IMR-90 (cell line): Measurements from ENCODE around the gene ESR2. TPM values are rescaled to one million over a fixed set of nuclear protein-coding genes. Genes with fewer than 3 reads are reported as not detected.

Experiments
- ATAC-seq: fragments of 200-7000 bp; cut with Tn5 transposase; 2 replicates; pipeline ENCODE4 v1.9.1; 2020; ENCODE audit warnings: low read depth, mild to moderate bottlenecking, moderate library complexity
- BruUV-seq: library from RNA; stranded (reverse); fragments of 400-500 nt; replicated peaks from 2 replicates; lab custom pipeline; 2021; lab: Mats Ljungman, UMichigan
- CTCF ChIA-PET: fragments of 300-600 bp; formaldehyde crosslinking; extraction: SDS; loops from one replicate; lab custom pipeline; 2021; ENCODE audit warnings: antibody characterized with exemption; lab: Yijun Ruan, JAX
- POLR2A ChIA-PET: fragments of 300-600 bp; sonication (Branson Sonifier 250); formaldehyde crosslinking; loops from one replicate; lab custom pipeline; 2022; ENCODE audit warnings: antibody characterized with exemption; ENCODE audit not compliant: unreplicated experiment; lab: Charles Lee
- DNase-seq: peaks from one replicate; pipeline ENCODE4 v3.0.0; 2013
- H2AFZ ChIP-seq: replicated peaks from 2 replicates; pipeline ENCODE3; 2013; ENCODE audit warnings: low read length, mild to moderate bottlenecking; ENCODE audit not compliant: poor library complexity
- H2AK5ac ChIP-seq: 2 replicates; pipeline ENCODE4 v1.6.1; 2013; ENCODE audit warnings: low read depth, low read length, inconsistent platforms
- H2AK9ac ChIP-seq: replicated peaks from 2 replicates; pipeline ENCODE3; 2013; ENCODE audit warnings: mild to moderate bottlenecking, low read depth, low read length, moderate library complexity; ENCODE audit not compliant: poor library complexity
- H2BK120ac ChIP-seq: 2 replicates; pipeline ENCODE4 v1.6.1; 2013; ENCODE audit warnings: low read depth, low read length, inconsistent platforms
- H2BK15ac ChIP-seq: 3 replicates; pipeline ENCODE4 v1.6.1; 2013; ENCODE audit warnings: low read depth, low read length, inconsistent platforms
- H2BK20ac ChIP-seq: 2 replicates; pipeline ENCODE4 v1.6.1; 2013; ENCODE audit warnings: low read depth, mild to moderate bottlenecking, inconsistent platforms, low read length, moderate library complexity
- H2BK5ac ChIP-seq: 2 replicates; pipeline ENCODE4 v1.6.1; 2013; ENCODE audit warnings: mild to moderate bottlenecking, low read depth, low read length, inconsistent platforms; ENCODE audit not compliant: poor library complexity, severe bottlenecking
- H3K14ac ChIP-seq: replicated peaks from 2 replicates; pipeline ENCODE4 v1.6.1; 2013; ENCODE audit warnings: low read depth, low read length, inconsistent platforms
- H3K18ac ChIP-seq: 2 replicates; pipeline ENCODE4 v1.6.1; 2013; ENCODE audit warnings: low read depth, low read length, control low read depth
- H3K23ac ChIP-seq: 2 replicates; pipeline ENCODE4 v1.6.1; 2013; ENCODE audit warnings: low read depth, low read length, inconsistent platforms
- H3K27ac ChIP-seq: 2 replicates; pipeline ENCODE4 v1.5.1; 2013; ENCODE audit warnings: mild to moderate bottlenecking, control low read depth, low read length; ENCODE audit not compliant: insufficient read depth
- H3K27me3 ChIP-seq: 2 replicates; pipeline ENCODE4 v1.6.1; 2013; ENCODE audit warnings: low read length; ENCODE audit not compliant: control insufficient read depth, insufficient read depth
- H3K36me3 ChIP-seq: 2 replicates; pipeline ENCODE4 v1.6.1; 2013; ENCODE audit warnings: low read length, mixed read lengths; ENCODE audit not compliant: control insufficient read depth, insufficient read depth
- H3K4ac ChIP-seq: 2 replicates; pipeline ENCODE4 v1.6.1; 2013; ENCODE audit warnings: low read depth, low read length, inconsistent platforms
- H3K4me1 ChIP-seq: 2 replicates; pipeline ENCODE4 v1.6.1; 2013; ENCODE audit warnings: low read length, mixed read lengths; ENCODE audit not compliant: control insufficient read depth, insufficient read depth
- H3K4me2 ChIP-seq: 2 replicates; pipeline ENCODE4 v1.6.1; 2013; ENCODE audit warnings: low read depth, mild to moderate bottlenecking, control low read depth, low read length, moderate library complexity
- H3K4me3 ChIP-seq: 2 replicates; pipeline ENCODE4 v1.5.1; 2013; ENCODE audit warnings: low read depth, mild to moderate bottlenecking, control low read depth, low read length, moderate library complexity; ENCODE audit not compliant: insufficient read depth
- H3K56ac ChIP-seq: 2 replicates; pipeline ENCODE4 v1.6.1; 2013; ENCODE audit warnings: low read length, inconsistent platforms; ENCODE audit not compliant: insufficient read depth; ENCODE audit errors: extremely low read depth
- H3K79me1 ChIP-seq, 2 experiments: 2 replicates each; pipeline ENCODE4 v1.6.1; 2013; ENCODE audit warnings: low read length in 2 of 2, inconsistent platforms in 1 of 2, low read depth in 1 of 2
- H3K9ac ChIP-seq: 2 replicates; pipeline ENCODE4 v1.6.1; 2013; ENCODE audit warnings: low read depth, low read length, control low read depth
- H3K9me1 ChIP-seq: 2 replicates; pipeline ENCODE4 v1.6.1; 2013; ENCODE audit warnings: low read length, inconsistent platforms; ENCODE audit not compliant: insufficient read depth
- H3K9me3 ChIP-seq: 2 replicates; pipeline ENCODE4 v1.6.1; 2013; ENCODE audit warnings: low read length; ENCODE audit not compliant: control insufficient read depth, insufficient read depth
- H4K20me1 ChIP-seq: 2 replicates; pipeline ENCODE4 v1.6.1; 2013; ENCODE audit warnings: low read length, inconsistent platforms; ENCODE audit not compliant: insufficient read depth
- H4K5ac ChIP-seq: 2 replicates; pipeline ENCODE4 v1.6.1; 2013; ENCODE audit warnings: mild to moderate bottlenecking, low read depth, low read length, control low read depth
- H4K8ac ChIP-seq, 2 experiments: 2 replicates each; pipeline ENCODE4 v1.6.1; 2013; ENCODE audit warnings: low read depth in 2 of 2, low read length in 2 of 2, control low read depth in 1 of 2, inconsistent platforms in 1 of 2
- H4K91ac ChIP-seq: 2 replicates; pipeline ENCODE4 v1.6.1; 2013; ENCODE audit warnings: low read depth, low read length, inconsistent platforms; ENCODE audit not compliant: insufficient read depth
- CEBPB ChIP-seq: IDR thresholded peaks from 2 replicates; pipeline ENCODE4 v1.6.1; 2012; ENCODE audit warnings: low read depth, low read length, improper control_type of control experiment
- POLR2A ChIP-seq: IDR thresholded peaks from 2 replicates; pipeline ENCODE4 v1.6.1; 2012; ENCODE audit warnings: mild to moderate bottlenecking, low read depth, low read length
- WGBS, 2 experiments: methylation state at CpG; one replicate each; pipeline versions ENCODE4 v1.1.5 to v1.1.7; 2013; ENCODE audit warnings: missing lambda C conversion rate in 2 of 2; ENCODE audit not compliant: insufficient read length in 1 of 2; ENCODE audit errors: extremely low coverage in 2 of 2; 5-methylcytosine and 5-hydroxymethylcytosine counted together
- dilution Hi-C: fragments of 300-500 bp; cut with HindIII; formaldehyde crosslinking; loops from one replicate; pipeline ENCODE4 v1.14.3; 2018; ENCODE audit warnings: low sequenced_read_pairs; ENCODE audit not compliant: unreplicated experiment
- in situ Hi-C: fragments of 300-500 bp; cut with MboI; formaldehyde crosslinking; loops from 3 replicates; pipeline ENCODE4 v1.14.3; 2019; ENCODE audit warnings: low sequenced_read_pairs, inconsistent platforms, mixed read lengths
- intact Hi-C: fragments of 100-400 bp; cut with micrococcal nuclease; formaldehyde crosslinking; loops from 2 replicates; pipeline ENCODE4 v1.10.0; 2022
- polyA plus RNA-seq, 3 experiments: library from polyadenylated mRNA; depleted of rRNA; stranded (reverse); fragments of >200 nt; gene quantifications; 2 replicates each; pipeline ENCODE4 v1.2.3, GENCODE V29; 2012; ENCODE audit warnings: low replicate concordance in 1 of 3
- total RNA-seq: library from RNA; depleted of rRNA; stranded (reverse); fragments of >200 nt; gene quantifications from 2 replicates; pipeline ENCODE4 v1.2.3, GENCODE V29; 2012

Gene ESR2
- total and polyA plus RNA-seq, 2 of the 4 experiments (the other 2 are of a cell fraction) = under 0.01 to 0.03 TPM

GRCh38 chr14:64053694-64054669, 240.2 kb downstream of the ESR2 start:
- no peak overlapping the region for H4K8ac ChIP-seq
- H2BK15ac ChIP-seq = no peak overlapping the region
- no peaks in the 10 kb centered on the region for H3K9me3 ChIP-seq
- TF ChIP-seq CEBPB (peak; percentile 50), POLR2A (no peak)
- CTCF ChIA-PET = interaction anchor here (0.6 to 1.3 kb wide), 3 partner anchors 170 to 278 kb away, joined by 3 read pairs; no protein-coding TSS in a partner anchor
- no peak overlapping the region for H4K91ac ChIP-seq
- H4K20me1 ChIP-seq = no peaks in the 10 kb centered on the region
- POLR2A ChIA-PET = no interaction called here
- no peak overlapping the region for H4K5ac ChIP-seq
- H3K18ac ChIP-seq = no peak overlapping the region
- peak overlapping the region; percentile 45 for H2AK9ac ChIP-seq
- WGBS, 2 experiments = 100% methylated on average over 2 of the region's 10 CpGs; no CpG with 5 or more reads in 1 of the 2 experiments
- no peaks in the 10 kb centered on the region for H3K9me1 ChIP-seq
- no peak overlapping the region for H3K4ac ChIP-seq
- ATAC-seq (peak; percentile 51), DNase-seq (peak; percentile 34)
- no peak overlapping the region for H3K4me3 ChIP-seq
- BruUV-seq = no TSS peak
- H3K56ac ChIP-seq = no peak overlapping the region
- no peaks in the 10 kb centered on the region for H3K27me3 ChIP-seq
- no peak overlapping the region for H2BK5ac ChIP-seq
- H3K14ac ChIP-seq = no peak overlapping the region
- H2AK5ac ChIP-seq = no peak overlapping the region
- no peak overlapping the region for H2AFZ ChIP-seq
- no peak overlapping the region for H2BK20ac ChIP-seq
- no peak overlapping the region for H3K27ac ChIP-seq
- H3K23ac ChIP-seq = no peak overlapping the region
- H2BK120ac ChIP-seq = no peak overlapping the region
- intact Hi-C loops = no loop called here
- no peaks in the 10 kb centered on the region for H3K4me1 ChIP-seq
- H3K4me2 ChIP-seq = no peak overlapping the region
- H3K79me1 ChIP-seq = no peaks in the 10 kb centered on the region
- no peaks in the 10 kb centered on the region; the same call in 1 of the 2 replicates for H3K36me3 ChIP-seq
- dilution Hi-C loops = no loop called here
- no peak overlapping the region for H3K9ac ChIP-seq
- in situ Hi-C loops = no loop called here
